Natural killer cell (primary cell): ENCODE measurements around the gene EDA2R. TPM values are rescaled to one million over a fixed set of nuclear protein-coding genes. Genes with fewer than 3 reads are reported as not detected.

Experiments
- ATAC-seq, 3 donors: fragments of 150-1000 bp in 2 of 3; fragments of 200-7000 bp in 1 of 3; cut with Tn5 transposase; 1 replicate in 1 of 3; 2 replicates in 2 of 3; pipeline ENCODE4 v1.10.0; 2021; ENCODE audit warnings: mild to moderate bottlenecking in 2 of 3, moderate library complexity in 2 of 3
- DNase-seq, 2 donors: peaks; one replicate each; pipeline versions ENCODE4 v3.0.0 to v3.0.0-alpha.2; 2013 to 2021; ENCODE audit warnings: mixed read lengths in 1 of 2
- H3K27ac ChIP-seq: one replicate; pipeline ENCODE4 v1.5.1; 2013; ENCODE audit warnings: mild to moderate bottlenecking, low read length
- H3K27me3 ChIP-seq: one replicate; pipeline ENCODE4 v1.6.1; 2013; ENCODE audit warnings: low read length; ENCODE audit not compliant: control insufficient read depth, insufficient read depth
- H3K36me3 ChIP-seq: one replicate; pipeline ENCODE4 v1.6.1; 2013; ENCODE audit warnings: low read length; ENCODE audit not compliant: control insufficient read depth, insufficient read depth
- H3K4me1 ChIP-seq: one replicate; pipeline ENCODE4 v1.6.1; 2013; ENCODE audit warnings: low read length; ENCODE audit not compliant: control insufficient read depth, insufficient read depth
- H3K4me3 ChIP-seq: one replicate; pipeline ENCODE4 v1.5.1; 2013; ENCODE audit warnings: low read length
- H3K9me3 ChIP-seq: one replicate; pipeline ENCODE4 v1.6.1; 2013; ENCODE audit warnings: low read length; ENCODE audit not compliant: control insufficient read depth, insufficient read depth
- H3K27ac Mint-ChIP-seq, 2 donors: one replicate each; pipeline ENCODE4 v1.8.0; 2022; ENCODE audit warnings: mild to moderate bottlenecking in 2 of 2, mixed read lengths in 2 of 2, moderate library complexity in 1 of 2
- H3K27me3 Mint-ChIP-seq, 2 donors: one replicate each; pipeline ENCODE4 v1.8.0; 2022; ENCODE audit warnings: low read depth in 2 of 2, mixed read lengths in 2 of 2
- H3K36me3 Mint-ChIP-seq: one replicate; pipeline ENCODE4 v1.8.0; 2022; ENCODE audit warnings: mixed read lengths
- H3K4me1 Mint-ChIP-seq, 2 donors: one replicate each; pipeline ENCODE4 v1.8.0; 2022; ENCODE audit warnings: mixed read lengths in 2 of 2
- H3K4me3 Mint-ChIP-seq: one replicate; pipeline ENCODE4 v1.8.0; 2022; ENCODE audit warnings: mild to moderate bottlenecking, moderate library complexity, mixed read lengths
- H3K9me3 Mint-ChIP-seq, 2 donors: one replicate each; pipeline ENCODE4 v1.8.0; 2022; ENCODE audit warnings: mixed read lengths in 2 of 2
- WGBS: methylation state at CpG from one replicate; pipeline ENCODE4 v1.1.7; 2013; ENCODE audit warnings: missing lambda C conversion rate; ENCODE audit not compliant: insufficient coverage; 5-methylcytosine and 5-hydroxymethylcytosine counted together
- intact Hi-C: fragments of 100-400 bp; cut with micrococcal nuclease; formaldehyde crosslinking; loops from one replicate; pipeline ENCODE4 v1.14.2; 2022
- total RNA-seq, 4 donors: library from RNA; stranded (reverse); fragments of 120-200 nt in 1 of 4; gene quantifications; one replicate each; pipeline versions ENCODE4 v1.2.3 to v1.2.4, GENCODE V29; 2013 to 2022
- TF ChIP-seq, protein P1 (sequence below): fragments of 200-600 bp; IDR thresholded peaks from one replicate; pipeline ENCODE4 v1.8.0; 2022; ENCODE audit warnings: antibody characterized with exemption

EDA2R gene
- total RNA-seq, 3 donors from 2014 or later (not counting 1 experiment from before 2014, with no cell fraction given): 0.07 to 0.43 (median 0.43) TPM

DNA sequence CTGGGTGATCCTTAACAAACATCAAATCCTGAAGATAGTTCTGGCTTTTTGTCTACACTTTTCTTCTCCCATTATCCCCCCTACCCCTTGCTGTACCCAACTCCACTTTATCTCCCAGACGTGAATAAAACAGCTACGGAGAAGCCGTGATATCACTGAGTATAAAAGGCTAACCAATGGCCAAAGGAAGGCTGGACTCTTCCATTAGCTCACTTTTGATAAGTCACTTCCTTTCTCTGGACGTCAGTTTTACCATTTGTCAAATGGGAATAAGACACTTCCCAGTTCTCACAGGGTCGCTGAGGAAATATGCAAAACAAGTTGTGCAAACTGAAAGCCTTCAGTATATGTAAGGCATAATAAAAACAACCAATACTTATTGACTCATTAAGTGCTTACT is 38.6 kb upstream of the EDA2R start:
- intact Hi-C loops: no loop called here
- no peaks in the 10 kb centered on the region for H3K36me3 ChIP-seq
- H3K4me1 ChIP-seq: no peaks in the 10 kb centered on the region
- H3K27me3 Mint-ChIP-seq: peaks cover 0 to 2% of the 10 kb centered on the region in 2 donors
- no peaks in the 10 kb centered on the region for H3K9me3 ChIP-seq
- no peak overlapping the region for H3K27ac Mint-ChIP-seq
- TF ChIP-seq, protein P1, sequence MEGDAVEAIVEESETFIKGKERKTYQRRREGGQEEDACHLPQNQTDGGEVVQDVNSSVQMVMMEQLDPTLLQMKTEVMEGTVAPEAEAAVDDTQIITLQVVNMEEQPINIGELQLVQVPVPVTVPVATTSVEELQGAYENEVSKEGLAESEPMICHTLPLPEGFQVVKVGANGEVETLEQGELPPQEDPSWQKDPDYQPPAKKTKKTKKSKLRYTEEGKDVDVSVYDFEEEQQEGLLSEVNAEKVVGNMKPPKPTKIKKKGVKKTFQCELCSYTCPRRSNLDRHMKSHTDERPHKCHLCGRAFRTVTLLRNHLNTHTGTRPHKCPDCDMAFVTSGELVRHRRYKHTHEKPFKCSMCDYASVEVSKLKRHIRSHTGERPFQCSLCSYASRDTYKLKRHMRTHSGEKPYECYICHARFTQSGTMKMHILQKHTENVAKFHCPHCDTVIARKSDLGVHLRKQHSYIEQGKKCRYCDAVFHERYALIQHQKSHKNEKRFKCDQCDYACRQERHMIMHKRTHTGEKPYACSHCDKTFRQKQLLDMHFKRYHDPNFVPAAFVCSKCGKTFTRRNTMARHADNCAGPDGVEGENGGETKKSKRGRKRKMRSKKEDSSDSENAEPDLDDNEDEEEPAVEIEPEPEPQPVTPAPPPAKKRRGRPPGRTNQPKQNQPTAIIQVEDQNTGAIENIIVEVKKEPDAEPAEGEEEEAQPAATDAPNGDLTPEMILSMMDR: no peak
- ATAC-seq (no peak), DNase-seq (no peak)
- no peaks in the 10 kb centered on the region for H3K9me3 Mint-ChIP-seq
- no peaks in the 10 kb centered on the region for H3K4me1 Mint-ChIP-seq
- no peaks in the 10 kb centered on the region for H3K36me3 Mint-ChIP-seq
- H3K4me3 Mint-ChIP-seq: no peak overlapping the region
- 65% methylated on average over 4 of the region's 5 CpGs for WGBS
- H3K27ac ChIP-seq: no peak overlapping the region
- H3K4me3 ChIP-seq: no peak overlapping the region
- H3K27me3 ChIP-seq: no peaks in the 10 kb centered on the region

- H3K9me3 Mint-ChIP-seq: no peaks in the 10 kb centered on the region
- 0% methylated on average over 2 of the region's 2 CpGs for WGBS
- no peak overlapping the region for H3K4me3 Mint-ChIP-seq
- TF ChIP-seq, protein P1: no peak
- H3K27me3 Mint-ChIP-seq: no peaks in the 10 kb centered on the region
- Histone ChIP-seq H3K4me3 (no peak overlapping the region), H3K4me1 (no peaks in the 10 kb centered on the region), H3K36me3 (no peaks in the 10 kb centered on the region), H3K27ac (no peak overlapping the region), H3K27me3 (no peaks in the 10 kb centered on the region), H3K9me3 (no peaks in the 10 kb centered on the region)
- no peaks in the 10 kb centered on the region for H3K36me3 Mint-ChIP-seq
- H3K4me1 Mint-ChIP-seq: no peaks in the 10 kb centered on the region
- ATAC-seq: no peak
- DNase-seq: no peak
- H3K27ac Mint-ChIP-seq: no peak overlapping the region
- intact Hi-C loops: no loop called here
Observed at GRCh38 chrX:66676990-66677389, 38.1 kb upstream of the EDA2R start.

DNA sequence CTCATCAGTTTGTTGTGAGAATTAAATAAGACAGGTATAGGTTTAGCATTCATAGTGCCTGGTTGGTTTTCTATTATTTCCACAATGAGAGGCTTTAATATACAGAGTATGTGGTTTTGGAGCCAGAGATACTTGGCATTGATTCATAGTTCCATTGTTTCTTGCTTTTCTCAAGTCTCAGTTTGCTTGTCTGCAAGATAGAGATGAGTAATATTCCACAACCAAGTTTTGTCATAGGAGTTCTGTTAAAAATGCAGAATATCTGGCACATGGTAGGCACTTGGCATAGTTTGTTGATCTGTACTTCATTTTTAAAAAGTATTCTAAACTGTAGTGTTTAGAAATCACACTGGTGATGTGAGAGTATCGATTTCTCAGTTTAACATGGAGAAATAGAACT is 37.5 kb upstream of the EDA2R start:
- DNase-seq (no peak), ATAC-seq (no peak)
- Mint-ChIP-seq H3K9me3 (no peaks in the 10 kb centered on the region), H3K36me3 (no peaks in the 10 kb centered on the region), H3K27me3 (no peaks in the 10 kb centered on the region), H3K27ac (no peak overlapping the region), H3K4me1 (no peaks in the 10 kb centered on the region), H3K4me3 (no peak overlapping the region)
- H3K27me3 ChIP-seq: no peaks in the 10 kb centered on the region
- no peaks in the 10 kb centered on the region for H3K36me3 ChIP-seq
- 60% methylated on average over 1 of the region's 1 CpG for WGBS
- no peaks in the 10 kb centered on the region for H3K9me3 ChIP-seq
- TF ChIP-seq, protein P1: no peak
- intact Hi-C loops: no loop called here
- no peak overlapping the region for H3K27ac ChIP-seq
- no peak overlapping the region for H3K4me3 ChIP-seq
- no peaks in the 10 kb centered on the region for H3K4me1 ChIP-seq

GRCh38 chrX:66675541-66675940 is 36.7 kb upstream of the EDA2R start:
- ATAC-seq: no peak
- Histone ChIP-seq H3K4me3 (no peak overlapping the region), H3K36me3 (no peaks in the 10 kb centered on the region), H3K9me3 (no peaks in the 10 kb centered on the region), H3K27ac (no peak overlapping the region), H3K4me1 (no peaks in the 10 kb centered on the region), H3K27me3 (no peaks in the 10 kb centered on the region)
- Mint-ChIP-seq H3K27ac (no peak overlapping the region), H3K36me3 (no peaks in the 10 kb centered on the region), H3K9me3 (no peaks in the 10 kb centered on the region), H3K4me3 (no peak overlapping the region), H3K4me1 (no peaks in the 10 kb centered on the region), H3K27me3 (no peaks in the 10 kb centered on the region)
- TF ChIP-seq, protein P1: no peak
- WGBS: 67% methylated on average over 1 of the region's 1 CpG
- intact Hi-C loops: no loop called here
- no peak for DNase-seq
